HG02759 (cell line): ENCODE results near the gene FASTK.

Experiments used
- ATAC-seq: cut with Tn5 transposase; IDR thresholded peaks from one replicate; pipeline ENCODE4 v1.9.1; 2021; ENCODE audit warnings: mild to moderate bottlenecking, moderate library complexity; ENCODE audit not compliant: unreplicated experiment

FASTK gene

GRCh38 chr7:151080522-151081169, at the start of gene FASTK:
FASTK (minus strand) TSS chr7:151080809; CDS start chr7:151080766, 43 bp downstream.
- peak; percentile 85 for ATAC-seq

- no peak for ATAC-seq
These were observed 49.5 kb upstream of the FASTK start for GRCh38 chr7:151129960-151130591.

- no peak for ATAC-seq
These were observed 48.7 kb upstream of the FASTK start for GRCh38 chr7:151129117-151129959.

GRCh38 chr7:151128716-151129115, 48.1 kb upstream of the FASTK start:
- no peak for ATAC-seq

- ATAC-seq = no peak
These were observed 47.5 kb upstream of the FASTK start for GRCh38 chr7:151128144-151128543.

- ATAC-seq = no peak
These were observed 46.0 kb upstream of the FASTK start for GRCh38 chr7:151126491-151127137.

- no peak for ATAC-seq
These were observed 45.4 kb upstream of the FASTK start for GRCh38 chr7:151125846-151126481.

- no peak for ATAC-seq
These were observed 44.8 kb upstream of the FASTK start for GRCh38 chr7:151125470-151125845.

- ATAC-seq = no peak
These were observed 44.3 kb upstream of the FASTK start for GRCh38 chr7:151124899-151125399.

GRCh38 chr7:151124481-151124880, 43.9 kb upstream of the FASTK start:
- ATAC-seq = no peak

- peak; percentile 84 for ATAC-seq
These were observed 43.3 kb upstream of the FASTK start for GRCh38 chr7:151123822-151124464.

- ATAC-seq = no peak
These were observed 42.7 kb upstream of the FASTK start for GRCh38 chr7:151123158-151123821.

- ATAC-seq = no peak
These were observed 42.2 kb upstream of the FASTK start for GRCh38 chr7:151122796-151123157.

GRCh38 chr7:151122276-151122675, 41.7 kb upstream of the FASTK start:
- no peak for ATAC-seq

- ATAC-seq = no peak
These were observed 41.0 kb upstream of the FASTK start for GRCh38 chr7:151121380-151122170.

- no peak for ATAC-seq
These were observed 40.3 kb upstream of the FASTK start for GRCh38 chr7:151120896-151121295.

GRCh38 chr7:151119902-151120301, 39.3 kb upstream of the FASTK start:
- ATAC-seq = no peak

- no peak for ATAC-seq
These were observed 38.4 kb upstream of the FASTK start for GRCh38 chr7:151119055-151119415.
